IPS-11a (cell line): Measurements from ENCODE around the gene ZNF280B.
A peak's percentile ranks its signal among the peaks of the same experiment; 100 is the strongest.

Experiments
- H3K4me3 ChIP-seq: one replicate; pipeline ENCODE4 v1.5.1; 2013; ENCODE audit warnings: low read depth, low read length, control low read depth

ZNF280B gene, protein sequence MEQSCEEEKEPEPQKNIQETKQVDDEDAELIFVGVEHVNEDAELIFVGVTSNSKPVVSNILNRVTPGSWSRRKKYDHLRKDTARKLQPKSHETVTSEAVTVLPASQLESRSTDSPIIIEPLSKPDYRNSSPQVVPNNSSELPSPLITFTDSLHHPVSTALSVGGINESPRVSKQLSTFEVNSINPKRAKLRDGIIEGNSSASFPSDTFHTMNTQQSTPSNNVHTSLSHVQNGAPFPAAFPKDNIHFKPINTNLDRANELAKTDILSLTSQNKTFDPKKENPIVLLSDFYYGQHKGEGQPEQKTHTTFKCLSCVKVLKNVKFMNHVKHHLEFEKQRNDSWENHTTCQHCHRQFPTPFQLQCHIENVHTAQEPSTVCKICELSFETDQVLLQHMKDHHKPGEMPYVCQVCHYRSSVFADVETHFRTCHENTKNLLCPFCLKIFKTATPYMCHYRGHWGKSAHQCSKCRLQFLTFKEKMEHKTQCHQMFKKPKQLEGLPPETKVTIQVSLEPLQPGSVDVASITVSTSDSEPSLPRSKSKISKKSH

DNA sequence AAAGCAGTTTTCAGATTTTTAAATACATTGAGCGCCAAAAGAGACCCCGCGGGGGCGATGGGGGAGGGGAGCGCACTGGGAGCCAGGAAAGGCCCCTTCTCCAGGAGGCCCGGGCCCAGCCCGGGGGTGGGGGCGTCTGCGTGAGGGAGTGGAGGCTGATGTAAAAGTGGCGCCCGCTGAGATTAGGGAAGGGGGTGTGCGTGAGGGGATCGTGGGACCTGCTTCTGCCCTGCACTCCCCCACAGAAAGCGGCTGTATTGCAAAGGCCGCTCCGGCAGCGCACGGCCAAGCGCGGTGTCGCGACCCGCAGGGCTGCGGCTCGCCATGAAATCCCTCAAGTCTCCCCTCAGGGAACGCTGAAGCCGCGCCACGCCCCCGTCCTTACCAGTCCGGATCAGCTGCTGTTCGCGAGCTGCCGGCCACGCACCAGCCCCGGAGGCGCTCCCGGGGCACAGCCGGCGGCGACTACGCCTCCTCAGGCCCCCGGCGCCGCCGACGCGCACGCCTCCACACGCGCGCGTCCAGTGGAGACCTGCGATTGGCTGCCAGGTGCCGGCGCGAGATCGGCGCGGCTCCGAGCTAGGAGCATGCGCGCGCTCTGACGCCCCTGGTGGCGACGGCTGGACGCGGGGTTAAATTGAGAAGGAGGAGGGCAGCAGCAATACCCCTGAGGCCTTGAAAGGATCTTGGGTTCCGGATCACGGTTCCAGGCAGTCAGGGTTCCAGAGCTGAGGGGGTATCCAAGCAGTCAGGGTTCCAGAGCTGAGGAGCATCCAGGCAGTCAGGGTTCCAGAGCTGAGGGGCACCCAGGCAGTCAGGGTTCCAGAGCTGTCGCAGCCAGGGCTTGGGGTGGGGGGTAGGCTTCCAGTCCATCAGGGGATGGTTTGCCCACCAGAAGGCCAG, at the start of gene ZNF280B:
Gene ZNF280B, minus strand, starts transcription at position 469 of the 903 bp plus-strand sequence. CDS start 19,344 bp downstream, outside the sequence.
- H3K4me3 ChIP-seq, result peak within 1 kb of the TSS; percentile 88

DNA sequence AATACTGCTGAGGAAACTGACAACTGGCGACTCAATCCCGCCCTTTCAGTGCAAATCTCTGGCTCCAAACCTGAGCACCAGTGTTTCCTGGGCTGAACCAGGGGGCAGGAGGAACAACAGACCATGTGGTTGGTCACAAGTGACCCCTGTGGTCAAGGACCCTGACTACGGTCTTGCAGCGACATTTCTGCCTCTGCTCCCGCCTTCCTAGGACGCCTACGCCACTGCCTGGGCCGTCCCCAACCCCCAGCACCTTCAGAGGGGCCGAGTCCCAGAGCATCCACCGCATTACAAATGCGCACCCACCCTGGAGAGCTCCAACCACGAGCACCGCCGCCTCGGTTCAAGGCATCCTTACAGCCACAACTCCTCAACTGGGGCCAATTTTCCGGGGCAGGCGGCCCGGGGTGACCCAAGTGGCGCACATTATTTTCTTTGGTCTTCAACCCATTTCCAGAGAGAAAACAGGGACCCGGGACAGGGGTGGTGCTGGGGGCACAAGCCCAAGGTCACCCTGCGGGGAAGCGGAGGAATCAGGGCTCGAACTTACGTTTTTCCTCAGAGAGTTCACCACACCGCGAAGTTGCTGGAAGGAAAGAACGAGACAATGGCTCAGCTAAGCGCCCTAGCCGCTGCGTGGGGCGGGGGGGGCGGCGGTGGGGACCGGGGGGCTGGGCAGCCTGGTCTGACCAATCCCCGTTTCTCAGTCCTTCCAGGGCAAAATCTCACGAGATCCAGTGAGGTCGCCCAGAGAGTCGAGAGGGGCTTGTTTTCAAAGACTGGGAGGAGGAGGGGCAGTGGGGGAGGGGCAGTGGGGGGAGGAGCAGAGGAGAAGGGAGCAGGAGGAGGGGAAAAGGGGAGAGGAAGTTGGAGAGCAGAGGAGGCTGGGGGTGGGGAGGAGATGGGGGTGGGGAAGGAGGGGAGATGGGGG, 48.7 kb upstream of the ZNF280B start:
- H3K4me3 ChIP-seq, result no peak overlapping the region

DNA sequence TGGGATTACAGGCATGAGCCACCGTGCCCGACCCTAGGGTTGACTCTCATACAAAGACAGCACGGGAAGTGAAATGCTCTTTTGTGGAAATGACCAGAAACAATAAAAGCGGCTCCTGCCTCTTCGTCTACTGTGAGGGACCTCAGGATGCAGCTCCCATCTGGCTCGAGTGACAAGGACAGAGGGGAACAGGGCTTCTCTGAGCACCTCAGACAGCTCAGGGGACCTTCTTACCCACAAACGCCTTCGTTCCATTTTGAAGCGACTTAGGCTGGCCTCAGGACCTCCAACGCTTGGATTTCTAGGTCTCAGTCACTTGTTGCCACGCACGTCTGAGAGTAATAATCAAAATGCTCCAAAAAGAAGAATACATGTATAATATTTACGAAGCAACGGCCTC, 48.0 kb upstream of the ZNF280B start:
- no peak overlapping the region for H3K4me3 ChIP-seq

DNA sequence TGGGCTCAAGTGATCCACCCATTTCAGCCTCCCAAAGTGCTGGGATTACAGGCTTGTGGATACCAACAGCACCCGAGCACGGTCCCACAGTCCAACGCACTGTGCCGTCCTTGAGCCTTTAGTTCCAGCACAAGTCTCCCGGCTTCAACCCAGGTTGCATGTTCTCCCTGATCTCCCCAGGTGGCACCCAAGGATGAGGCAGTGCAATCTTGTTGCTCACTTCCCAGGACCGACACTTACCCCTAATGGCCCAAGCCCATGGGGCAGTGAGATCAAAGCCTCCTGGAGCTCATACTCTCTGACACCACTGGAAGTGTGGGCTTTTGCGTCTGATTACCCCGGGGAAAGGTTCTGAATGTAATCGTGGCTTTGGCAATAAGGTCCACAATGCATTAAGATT, 47.1 kb upstream of the ZNF280B start:
- no peak overlapping the region for H3K4me3 ChIP-seq

DNA sequence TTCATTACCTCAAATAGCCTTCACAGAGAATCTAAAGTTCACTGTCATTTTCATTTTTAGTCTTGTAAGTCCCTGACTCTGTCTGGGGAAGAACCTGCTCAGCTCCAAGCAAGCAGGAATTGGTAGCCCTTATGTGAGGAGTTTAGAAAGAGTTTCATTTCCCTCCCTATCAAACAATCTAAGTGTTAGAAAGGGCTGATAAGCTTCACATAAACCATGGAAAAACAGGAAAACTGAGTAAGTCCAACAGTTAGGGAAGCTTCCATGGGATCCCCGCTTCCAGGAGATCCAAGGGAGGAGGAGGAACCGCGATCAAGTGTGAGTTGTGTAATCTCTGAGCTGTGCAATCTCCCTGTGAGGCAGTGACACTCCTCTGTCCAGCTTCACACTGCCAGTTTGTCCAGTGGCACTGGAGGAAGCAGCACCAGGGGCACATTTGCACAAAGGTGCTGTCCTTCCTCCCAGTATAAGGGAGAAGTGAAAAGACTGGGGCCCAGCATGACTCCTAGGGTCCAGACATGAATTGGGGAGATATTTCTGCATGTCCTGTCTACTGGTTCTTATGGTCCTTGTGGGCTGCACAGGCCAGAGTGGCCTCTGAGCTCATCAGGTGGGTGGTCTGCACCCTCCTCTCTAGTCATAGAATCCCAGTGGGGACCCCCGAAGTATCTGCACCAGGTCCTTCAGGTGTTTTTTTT, 46.2 kb upstream of the ZNF280B start:
- H3K4me3 ChIP-seq, result no peak overlapping the region

DNA sequence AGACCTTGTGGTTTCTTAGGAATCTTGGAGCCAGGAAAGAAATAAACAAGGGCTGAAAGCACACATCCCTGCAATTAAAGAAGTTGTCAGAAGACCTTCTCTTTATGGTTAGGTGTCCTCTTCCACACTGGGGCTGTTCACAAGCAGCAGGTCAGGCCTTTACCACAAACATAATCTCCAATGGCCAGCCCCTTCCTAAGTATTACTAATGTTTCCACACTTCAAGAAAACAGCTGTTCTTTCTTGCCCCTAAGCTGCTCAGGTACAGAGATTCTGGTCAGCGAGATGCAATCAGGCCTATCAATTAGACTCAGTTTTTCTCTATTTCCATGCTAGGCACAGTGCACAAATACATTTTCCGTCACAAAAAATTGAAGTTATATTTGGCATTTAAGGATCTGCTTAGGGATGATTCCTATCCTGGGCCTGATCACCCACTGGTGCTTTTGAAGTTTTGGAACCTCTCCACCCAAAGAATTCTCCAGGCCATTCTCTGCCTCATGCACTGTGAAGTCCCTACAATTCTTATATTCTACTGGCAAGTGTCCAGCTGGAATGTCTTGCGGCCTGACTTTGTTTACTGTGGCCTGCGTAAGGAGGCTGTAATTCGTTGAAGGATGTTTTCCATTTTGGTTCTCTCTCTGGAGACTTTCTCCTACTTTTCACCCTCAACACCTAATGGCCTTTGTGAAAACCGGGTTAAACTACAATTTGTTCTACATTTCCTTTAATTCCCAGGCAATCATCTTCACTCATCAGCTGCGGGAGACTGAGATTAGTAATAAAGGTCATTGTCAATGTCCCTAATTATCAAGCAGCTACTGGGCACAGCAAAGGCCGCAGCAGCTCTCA, 45.4 kb upstream of the ZNF280B start:
- no peak overlapping the region for H3K4me3 ChIP-seq

DNA sequence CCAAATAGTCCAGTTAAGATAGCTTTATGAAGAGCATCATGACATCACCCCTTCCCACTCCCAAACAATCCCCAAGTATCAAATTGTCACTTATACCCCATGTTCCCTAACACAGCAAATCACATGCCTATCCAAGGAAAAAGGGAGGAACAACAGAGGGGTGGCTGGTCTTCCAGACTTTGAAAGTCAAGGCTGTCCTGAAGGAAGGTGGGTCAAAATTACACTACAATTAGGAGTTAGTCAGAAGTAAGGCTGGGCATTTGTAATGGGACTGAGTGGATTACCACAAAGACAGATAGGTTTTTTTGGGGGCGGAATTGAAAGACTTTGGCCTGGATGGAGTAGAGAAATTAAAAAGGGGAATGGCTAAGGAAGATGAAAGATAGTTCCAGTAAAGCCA, 44.6 kb upstream of the ZNF280B start:
- no peak overlapping the region for H3K4me3 ChIP-seq

DNA sequence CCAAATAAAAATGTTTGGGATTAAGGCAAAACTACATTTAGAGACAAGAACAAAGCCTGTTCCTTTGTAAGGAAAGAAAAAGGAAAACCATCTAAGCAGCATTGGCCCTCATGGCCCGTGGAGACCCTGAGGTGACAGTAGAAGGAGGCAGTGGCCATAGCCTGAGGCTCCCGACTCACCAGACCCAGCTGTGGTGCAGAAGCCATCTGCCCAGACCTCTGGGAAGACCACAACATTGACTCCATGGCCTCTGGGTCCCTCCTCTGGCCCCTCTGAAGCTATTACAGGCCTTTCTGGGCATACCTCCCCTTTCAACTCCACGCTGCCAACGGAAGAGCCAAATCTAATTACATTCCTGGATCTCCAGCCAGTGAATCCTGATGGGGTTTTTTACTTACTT, 44.1 kb upstream of the ZNF280B start:
- H3K4me3 ChIP-seq, result no peak overlapping the region

DNA sequence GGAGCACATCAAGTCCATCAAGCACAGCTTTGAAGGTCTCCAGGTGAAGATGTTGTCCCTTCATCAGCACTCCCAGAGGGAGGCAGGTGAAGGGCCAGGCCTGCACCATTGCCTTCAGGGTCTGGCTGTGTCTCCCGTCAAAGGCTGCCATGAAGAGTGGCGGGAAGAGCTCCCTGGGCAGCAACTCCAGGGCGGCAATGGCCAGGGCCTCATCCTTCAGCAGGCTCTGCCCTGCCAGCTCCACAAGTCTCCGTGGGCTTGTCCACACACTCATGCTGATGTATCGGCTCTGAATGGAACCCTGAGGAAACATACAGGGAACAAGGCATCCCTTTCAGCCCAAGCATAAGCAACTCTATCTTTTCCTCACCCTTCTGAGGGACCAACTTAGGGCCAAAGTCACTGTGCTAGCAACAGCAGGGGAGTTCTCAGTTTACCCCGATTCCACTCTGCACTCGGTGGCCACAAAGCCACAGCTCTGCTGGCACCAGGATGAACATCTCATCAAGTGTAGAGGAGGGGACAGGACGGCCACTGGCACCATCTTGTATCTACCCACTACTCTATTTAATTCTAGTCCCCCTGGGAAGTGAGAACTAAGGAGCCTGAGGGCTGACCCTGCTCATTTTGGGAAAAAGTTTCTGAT, 42.4 kb upstream of the ZNF280B start:
- H3K4me3 ChIP-seq, result no peak overlapping the region

DNA sequence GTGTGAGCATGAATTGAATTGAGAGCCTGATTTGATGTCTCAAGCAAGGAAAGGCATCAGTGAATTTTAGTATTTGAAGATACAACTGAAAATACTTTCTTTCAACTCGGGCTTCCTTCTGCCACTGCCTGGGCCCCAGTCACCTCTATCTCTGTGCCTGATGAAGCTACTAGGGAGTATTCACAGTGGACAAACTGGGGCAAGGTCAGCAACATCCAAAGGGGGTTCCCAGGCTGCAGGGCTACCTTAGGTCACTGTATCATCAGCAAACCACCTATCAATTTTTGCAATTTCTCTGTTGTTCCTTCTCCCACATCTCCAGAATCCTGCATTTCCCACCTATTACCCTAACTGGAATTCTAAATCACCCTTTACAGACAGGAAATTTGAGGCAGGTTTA, 40.4 kb upstream of the ZNF280B start:
- H3K4me3 ChIP-seq, result no peak overlapping the region

DNA sequence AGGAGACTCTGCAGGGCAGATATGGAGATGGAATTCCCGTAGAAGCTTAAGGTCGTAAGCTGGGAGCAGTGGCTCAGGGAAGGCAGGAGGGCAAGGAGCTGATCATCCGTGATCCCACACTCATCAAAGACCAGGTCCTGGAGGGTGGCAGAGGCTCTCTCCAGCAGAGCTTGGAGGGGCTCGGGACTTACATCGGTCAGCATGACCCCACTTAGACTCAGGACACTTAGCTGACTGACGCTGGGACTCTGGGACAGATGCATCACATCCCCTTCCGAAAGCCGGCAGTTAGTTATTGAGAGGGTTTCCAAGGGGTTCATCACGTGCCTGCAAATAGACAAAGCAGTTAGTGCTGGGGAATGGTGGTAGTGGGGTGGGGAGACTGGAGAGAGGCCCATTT, 39.8 kb upstream of the ZNF280B start:
- H3K4me3 ChIP-seq, result no peak overlapping the region

DNA sequence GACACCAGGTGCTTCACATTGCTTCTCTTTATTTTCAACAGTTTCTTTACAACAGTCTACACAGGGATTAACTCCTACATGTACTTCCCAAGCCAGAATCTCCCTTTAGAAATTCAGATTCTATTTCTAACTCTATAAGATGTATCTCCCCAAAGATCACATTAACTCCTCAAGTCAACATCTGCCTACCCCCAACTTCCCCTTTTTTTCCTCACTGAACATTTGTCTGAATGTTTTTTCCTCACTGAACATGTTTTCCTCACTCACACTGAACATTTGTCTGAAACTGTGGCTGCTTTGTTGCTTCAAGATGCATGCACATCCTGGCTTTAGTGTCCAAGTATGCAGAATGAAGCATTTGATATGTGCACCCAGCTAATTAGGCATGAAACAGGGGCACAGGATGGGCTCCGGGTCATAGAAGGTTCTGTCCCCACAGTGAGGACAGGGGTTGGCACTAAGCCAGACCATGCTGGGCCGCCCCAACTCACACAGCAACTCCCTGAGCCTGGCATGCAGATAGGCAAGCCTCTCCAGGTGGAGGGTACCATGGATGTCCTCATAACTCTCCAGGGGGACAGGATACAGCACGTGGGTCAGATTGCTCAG, 39.3 kb upstream of the ZNF280B start:
- no peak overlapping the region for H3K4me3 ChIP-seq

DNA sequence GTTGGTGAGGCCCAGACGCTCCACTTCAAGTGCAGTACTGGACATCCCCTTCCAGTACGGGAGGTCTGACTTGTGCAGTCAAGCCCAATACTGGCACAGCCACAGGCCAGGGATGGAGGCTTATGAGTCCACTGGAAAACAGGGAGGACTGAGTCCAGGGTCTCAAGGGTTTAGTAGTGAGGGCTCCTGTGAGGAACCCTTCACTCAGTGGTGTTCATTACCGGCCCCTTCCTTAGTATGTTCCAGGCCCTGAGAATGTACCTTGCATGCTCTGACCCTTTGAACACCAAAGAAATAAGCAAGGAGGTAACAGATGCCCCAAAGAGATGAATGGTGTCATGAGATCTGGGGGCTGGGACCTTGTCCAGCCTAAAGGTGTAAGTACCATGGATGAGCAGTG, 38.7 kb upstream of the ZNF280B start:
- H3K4me3 ChIP-seq, result no peak overlapping the region

DNA sequence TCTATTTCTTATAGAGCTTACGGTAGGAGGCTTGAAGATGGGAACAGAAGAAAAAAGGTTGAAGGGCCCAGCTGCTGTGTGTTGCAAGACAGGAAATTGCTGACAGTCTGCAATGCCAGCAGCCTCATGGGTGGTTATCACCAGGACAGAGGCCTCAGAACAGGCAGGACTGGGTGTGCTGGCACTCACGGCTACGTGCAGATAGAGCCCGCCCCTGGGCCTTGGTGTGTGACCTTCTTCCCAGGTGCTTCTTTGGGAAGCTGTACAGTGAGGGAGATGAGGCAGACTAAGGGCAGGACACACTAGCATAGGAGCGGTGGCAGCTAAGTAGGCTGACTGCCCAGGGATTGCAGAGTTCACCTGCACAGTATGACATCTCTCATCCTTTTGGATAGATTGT, 37.9 kb upstream of the ZNF280B start:
- no peak overlapping the region for H3K4me3 ChIP-seq

DNA sequence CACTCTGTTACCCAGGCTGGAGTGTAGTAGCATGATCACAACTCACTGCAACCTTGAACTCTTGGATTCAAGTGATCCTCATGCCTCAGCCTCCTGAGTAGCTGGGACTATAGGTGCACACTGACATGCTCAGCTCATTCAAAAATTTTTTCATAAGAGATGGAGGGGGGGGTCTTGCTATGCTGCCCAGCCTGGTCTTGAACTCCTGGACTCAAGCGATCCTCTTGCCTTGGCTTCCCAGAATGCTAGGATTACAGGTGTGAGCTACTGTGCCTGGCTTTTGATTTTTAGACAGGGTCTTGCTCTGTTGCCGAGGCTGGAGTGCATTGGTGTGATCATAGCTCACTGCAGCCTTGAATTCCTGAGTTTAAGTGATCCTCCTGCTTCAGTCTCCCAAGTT, 36.5 kb upstream of the ZNF280B start:
- H3K4me3 ChIP-seq, result no peak overlapping the region

DNA sequence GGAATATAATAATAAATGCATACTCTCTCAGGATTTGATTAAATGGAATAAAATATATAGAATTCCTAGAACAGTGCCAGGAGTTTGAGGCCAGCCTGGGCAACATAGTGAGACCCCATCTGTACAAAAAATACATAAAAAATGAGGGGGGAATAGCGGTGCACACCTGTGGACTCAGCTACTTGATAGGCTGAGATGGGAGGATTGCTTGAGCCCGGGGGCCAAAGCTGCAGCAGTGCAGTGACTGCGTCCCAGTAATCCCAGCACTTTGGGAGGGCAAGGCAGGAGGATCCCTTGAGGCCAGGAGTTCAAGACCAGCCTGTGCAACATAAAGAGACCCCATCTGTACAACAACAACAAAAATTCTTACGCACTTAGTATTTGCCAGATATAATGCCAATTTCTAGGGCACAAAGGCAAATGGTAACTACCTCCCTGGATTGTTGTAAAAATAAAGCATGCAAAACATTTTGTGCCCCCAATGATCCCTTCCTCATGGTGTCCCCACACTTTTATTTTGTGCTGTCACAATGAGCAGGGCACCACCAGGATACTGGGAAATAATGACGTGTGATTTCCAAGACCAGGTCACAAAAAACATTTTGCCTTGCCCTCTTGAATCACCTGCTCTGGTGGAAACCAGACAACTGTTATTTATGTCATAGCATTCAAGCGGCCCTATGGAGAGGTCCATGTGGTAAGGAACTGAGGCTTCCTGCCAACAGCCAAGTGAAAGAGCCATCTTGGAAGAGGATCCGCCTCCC, 29.9 kb upstream of the ZNF280B start:
- H3K4me3 ChIP-seq, result no peak overlapping the region

DNA sequence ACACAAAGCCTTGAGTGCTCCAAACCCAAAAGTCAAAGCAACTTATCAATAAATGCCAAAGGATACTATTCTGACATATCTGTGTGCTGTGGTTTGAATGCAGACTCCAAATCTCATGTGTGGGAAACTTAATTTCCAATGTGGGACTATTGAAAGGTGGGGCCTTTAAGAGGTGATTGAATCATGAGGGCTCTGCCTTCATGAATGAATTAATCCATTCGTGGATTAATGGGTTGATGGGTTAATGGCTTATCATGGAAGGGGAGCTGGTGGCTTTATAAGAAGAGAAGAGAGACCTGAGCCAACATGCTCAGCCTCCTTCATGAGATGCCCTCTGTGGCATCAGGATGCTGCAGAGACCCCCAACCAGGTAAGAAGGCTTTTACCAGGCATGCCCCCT, 28.4 kb upstream of the ZNF280B start:
- no peak overlapping the region for H3K4me3 ChIP-seq

DNA sequence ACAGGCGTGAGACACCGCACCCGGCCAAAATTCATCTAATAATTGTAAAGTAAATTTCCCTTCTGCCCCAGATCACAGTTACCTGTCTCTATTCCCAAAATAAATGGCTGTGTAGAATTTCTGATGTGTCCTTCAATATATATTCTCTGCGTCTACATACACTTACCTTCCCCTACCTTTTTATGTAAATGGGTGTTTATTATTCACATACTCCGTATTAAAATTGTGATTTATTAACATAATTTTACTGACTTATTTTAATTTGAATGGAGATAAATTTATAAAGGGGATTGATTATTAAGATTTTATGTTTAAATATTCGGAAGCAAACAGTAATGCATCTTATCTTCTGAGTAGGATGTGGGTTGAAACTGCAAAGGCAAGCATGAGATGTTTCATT, 28.0 kb upstream of the ZNF280B start:
- H3K4me3 ChIP-seq, result no peak overlapping the region
